ENCODE measurements around the gene SNAP29.

DNA sequence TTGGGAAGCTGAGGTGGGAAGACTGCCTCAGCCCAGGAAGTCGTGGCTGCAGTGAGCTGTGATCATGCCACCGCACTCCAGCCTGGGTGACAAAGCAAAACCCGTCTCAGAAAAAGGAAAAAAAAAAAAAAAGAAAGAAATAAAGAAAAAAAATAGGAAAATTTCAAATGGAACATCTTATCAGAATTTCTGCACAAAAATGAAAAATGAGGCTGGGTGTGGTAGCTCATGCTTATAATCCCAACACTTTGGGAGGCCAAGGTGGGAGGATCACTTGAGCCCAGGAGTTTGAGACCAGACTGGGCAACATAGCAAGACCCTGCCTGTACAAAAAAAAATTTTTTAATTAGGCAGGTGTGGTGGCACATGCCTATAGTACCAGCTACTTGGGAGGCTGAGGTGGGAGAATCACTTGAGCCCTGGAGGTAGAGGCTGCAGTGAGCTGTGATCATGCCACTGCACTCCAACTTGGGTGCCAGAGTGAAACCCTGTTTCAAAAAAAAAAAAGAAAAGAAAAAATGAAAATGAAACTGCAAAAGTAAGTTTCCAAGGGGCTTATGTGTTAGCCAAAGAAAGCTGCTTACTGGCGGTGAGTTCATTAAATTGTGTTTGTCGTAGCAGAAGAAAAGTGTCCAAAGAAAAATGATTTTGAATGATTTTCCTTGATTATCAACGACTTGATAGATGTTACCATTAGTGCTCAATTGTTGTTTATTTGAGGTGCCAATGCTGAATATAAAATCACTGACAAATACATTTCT is 50.9 kb downstream of the SNAP29 start:
- TF ChIP-seq POLR2AphosphoS5 (IDR thresholded peaks at IDR 0.05; ENCODE audit: borderline replicate concordance, low read depth, low read length) (no peak), EZH2 (IDR thresholded peaks at IDR 0.05) (no peak), FOXP2 (optimal IDR thresholded peaks at IDR 0.05; ENCODE audit: control extremely low read depth, extremely low read length, insufficient read depth) (no peak)

Data from SK-N-MC (cell line).